MV-4-11 (cell line): ENCODE data around the gene FNDC3B.
A peak's percentile ranks its signal among the peaks of the same experiment; 100 is the strongest.

Experiments used
- DNase-seq: peaks from one replicate; lab custom pipeline; 2025; lab: John Stamatoyannopoulos, UW

FNDC3B gene

DNA sequence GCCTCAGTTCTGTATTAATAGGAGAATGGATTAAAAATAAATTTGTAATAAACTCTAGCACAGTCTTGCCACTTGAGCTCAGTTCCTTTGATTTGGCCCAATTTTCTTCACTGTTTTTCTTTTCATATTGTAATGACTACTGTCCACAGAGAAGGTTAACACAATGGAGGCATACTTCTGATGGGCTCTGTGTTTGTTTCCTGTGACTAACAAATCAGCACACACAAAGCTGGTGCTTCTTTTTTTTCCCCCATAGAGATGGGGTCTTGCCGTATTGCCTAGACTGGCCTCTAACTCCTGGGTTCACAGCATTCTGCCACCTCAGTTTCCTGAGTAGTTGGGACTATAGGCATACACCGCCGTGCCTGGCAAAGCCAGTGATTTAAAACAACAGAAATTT is 226.7 kb downstream of the FNDC3B start:
- no peak for DNase-seq

DNA sequence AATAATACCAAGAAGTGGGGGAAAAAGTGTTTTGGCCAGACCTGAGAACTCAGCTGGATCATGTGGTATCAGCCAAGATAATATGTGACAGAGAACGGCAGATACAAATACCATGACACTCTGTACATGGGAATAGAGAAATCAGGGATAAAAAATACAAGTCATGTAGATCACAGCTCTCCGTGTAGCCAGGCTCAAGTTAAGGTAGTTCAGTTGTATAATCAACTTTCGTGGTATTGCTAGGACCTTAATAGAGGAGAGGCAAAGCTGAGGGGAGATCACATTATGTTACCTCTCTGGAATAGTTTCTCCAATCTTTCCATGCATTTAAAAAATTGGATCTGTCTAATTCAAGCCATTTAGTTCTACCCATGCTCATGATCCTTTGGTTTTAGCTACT is 229.0 kb downstream of the FNDC3B start:
- no peak for DNase-seq

DNA sequence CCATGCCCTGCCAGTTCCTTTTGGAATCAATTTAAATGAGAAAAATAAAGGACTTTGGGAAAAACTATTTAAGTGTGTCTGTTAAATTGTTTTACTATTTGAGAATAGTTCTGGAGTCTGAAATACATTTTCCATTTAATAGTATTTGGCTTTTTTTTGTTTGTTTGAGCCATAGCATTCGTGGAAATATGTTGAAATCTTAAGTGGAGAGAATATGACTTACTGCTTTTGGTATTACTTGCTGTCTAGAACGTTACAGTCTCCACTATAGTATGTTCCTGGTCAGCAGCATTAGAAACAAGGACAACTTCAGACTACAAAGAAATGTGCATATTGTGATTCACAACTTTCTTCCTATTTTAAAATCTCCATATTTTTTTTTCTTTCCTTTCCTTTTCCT is 229.5 kb downstream of the FNDC3B start:
- no peak for DNase-seq

DNA sequence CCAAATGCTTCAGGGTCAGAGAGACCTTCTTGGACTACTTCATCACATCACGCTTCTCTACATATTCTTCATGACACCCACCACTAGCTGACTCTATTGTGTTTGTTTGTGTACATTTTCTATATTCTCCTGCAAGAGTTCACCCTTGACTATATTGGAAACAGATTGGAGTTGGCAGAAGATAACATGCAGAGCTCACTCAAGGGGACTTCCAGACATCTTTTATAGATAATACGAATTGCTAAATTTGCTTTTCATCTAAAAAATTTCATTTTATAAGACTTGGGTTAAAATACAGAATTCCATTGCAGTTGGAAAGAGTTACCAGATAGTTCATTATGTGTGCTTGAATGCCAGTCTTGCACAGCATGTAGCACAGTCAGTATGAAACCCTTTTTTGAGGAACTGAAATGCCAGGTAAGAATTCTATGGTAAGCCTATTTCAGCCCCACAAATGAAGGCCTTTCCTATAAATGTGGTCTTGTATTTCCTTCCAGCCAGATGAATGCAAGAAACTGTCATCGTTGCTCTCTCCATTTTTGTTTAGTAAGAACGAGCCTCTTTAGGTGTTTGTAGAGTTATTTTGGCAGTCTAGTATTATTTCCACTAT is 231.3 kb downstream of the FNDC3B start:
- peak; percentile 38 for DNase-seq

DNA sequence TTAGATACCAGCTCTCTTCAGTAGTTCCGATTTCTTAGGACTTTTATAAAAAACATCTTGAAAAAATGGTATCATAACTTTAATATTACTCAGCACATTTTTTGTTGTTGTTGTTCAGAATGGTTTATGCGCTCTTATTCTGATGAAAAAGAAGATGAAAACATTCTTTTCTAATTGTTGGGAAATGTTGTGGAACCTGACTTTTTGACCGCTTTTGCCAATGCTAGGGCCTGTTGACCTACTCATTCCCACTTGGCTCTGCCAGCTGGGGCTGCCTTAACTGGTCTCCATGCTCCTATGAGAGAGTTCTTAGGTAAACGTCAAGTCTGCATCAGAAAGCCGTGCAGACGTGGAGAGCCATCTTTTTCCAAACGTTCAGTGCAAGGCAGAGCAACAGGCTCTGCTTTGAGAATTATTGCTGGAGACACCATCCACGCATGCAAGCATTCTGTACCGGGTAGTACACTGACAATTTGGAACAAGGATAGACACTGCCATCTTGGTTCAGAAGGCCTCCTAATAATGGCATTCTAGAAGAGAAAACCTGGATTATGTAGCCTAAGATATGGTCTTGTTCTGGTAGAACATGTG is 232.1 kb downstream of the FNDC3B start:
- DNase-seq: no peak

DNA sequence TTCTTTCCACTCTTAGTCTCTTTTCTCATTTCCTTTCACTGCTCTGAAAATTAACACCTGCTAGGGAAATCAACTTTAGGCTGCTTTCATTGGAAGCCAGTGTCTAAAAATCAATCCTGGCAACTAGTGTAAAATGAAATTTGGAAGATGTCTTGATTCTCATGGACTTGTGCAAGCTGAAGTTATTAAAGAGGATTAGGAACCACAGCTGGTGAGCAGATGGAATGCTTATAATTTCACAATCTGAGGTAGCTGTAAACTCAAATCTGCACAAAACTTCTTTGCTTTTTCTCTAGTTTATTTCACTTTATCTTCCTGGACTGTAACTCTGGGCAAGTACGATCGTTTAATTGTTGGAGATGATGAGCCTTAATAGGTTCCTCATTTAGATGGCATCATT is 233.3 kb downstream of the FNDC3B start:
- DNase-seq: no peak

DNA sequence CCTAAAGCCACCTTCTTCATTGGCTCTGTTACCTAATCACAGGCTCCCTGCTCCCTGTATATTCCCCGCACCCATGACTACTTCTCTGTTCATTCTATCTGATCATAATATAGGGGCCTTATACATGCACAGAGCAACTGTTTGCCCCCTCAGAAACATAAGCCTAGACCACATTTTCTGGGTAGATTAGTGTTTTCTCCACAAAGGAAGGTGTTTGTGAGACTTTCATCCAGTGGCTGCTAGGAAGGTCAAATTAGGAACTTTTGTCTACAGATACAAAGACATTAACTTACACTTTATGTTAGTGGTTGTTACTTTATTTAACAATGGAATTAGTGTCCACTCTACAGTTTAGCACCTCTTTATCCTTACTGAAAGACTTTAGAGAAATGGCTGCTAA is 234.0 kb downstream of the FNDC3B start:
- DNase-seq: no peak

DNA sequence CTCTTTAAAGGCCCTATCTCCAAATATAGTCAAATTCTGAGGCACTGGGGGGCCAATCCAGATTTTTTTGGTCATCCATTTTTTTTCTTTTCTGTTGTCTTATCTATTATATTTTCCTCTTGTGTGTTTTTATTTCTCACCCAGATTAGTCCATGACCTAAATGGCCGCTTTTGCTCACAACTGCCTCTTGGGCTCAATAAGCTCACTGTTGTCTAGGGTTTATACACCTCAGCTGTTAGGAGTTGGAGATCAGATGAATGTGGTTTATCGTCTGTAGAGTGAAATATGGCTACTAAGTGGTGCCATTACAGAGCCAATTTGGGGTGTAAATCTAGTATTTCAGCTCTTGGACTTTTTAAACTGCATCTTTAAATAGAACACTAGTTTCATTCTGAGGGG is 235.5 kb downstream of the FNDC3B start:
- no peak for DNase-seq

DNA sequence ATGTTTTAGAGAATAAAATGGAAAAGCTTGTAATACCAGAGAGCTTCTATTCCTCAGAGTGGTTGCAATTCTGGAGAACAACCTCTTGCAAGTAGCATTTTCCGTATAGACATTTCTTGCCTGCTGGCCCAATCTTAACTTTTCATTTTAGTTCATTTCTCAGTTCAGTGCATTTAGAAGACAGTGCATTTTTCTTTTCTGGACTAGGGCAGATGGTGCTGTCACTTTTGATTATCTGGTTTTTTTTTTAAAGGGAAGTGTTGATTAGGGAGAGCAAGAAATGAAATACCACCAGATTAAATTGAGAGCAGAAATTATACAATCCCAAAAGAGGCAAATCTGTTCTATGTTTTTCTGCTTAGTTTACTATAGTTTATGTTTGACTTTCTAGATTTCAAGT is 236.2 kb downstream of the FNDC3B start:
- no peak for DNase-seq

DNA sequence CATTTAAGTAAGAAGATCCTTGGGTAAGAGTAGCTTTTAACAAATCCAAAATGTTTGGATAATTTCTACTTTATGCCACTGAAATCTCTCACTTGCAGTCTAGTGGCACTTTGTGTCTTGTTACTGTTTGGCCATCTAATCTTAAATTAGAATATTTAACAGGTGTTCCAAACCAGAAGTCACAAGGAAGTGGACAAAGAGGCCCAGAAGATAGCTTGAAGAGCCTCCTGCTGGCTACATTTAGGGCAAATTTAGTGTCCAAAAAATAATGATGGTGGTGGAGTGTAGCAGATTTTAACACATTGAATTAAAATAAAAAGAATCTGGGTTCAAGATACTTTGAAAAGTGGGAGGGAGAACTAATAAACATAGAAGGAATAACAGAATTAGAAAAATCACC is 236.7 kb downstream of the FNDC3B start:
- no peak for DNase-seq

DNA sequence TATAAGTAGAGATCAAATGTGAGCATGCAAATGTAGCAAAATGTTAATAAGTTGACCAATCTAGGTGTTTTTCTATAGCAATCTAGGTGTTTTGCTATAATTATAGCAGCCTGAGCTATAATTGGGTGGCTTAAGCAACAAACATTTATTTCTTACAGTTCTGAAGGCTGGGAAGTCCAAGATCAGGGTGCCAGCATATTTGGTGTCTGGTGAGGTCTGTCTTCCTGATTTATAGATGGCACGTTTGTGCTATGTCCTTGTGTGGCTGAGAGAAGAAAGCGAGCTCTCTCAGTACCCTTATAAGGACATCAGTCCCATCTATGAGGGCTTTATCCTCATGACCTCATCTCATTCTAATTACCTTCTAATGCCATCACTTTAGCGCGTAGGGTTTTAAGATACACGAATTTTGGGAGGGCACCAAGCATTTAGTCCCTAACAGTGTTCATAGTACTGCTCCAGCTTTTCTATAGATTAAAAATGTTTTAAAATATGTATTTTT is 237.8 kb downstream of the FNDC3B start:
- DNase-seq: no peak

DNA sequence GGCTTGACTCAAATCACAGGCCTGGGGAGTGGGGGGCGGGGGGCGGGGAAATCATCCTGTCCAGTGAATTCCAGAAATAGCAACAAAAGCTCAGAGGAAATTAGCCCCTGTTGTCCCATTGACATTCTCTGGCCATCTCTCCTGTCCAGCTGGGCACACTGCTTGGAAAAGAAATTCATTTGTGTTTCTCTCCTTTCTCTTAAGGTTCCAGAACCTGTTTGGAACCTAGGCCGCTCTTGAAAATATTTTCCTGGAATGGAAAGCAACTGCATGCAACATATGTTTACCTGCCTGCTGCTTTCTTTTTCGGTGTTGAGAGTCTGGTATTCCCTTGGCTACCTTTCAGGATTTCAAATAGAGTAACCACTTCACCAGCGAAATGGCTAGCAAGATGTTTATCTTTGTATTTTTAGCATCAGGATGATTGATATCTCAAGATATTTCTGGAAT is 239.8 kb downstream of the FNDC3B start:
- DNase-seq: no peak

DNA sequence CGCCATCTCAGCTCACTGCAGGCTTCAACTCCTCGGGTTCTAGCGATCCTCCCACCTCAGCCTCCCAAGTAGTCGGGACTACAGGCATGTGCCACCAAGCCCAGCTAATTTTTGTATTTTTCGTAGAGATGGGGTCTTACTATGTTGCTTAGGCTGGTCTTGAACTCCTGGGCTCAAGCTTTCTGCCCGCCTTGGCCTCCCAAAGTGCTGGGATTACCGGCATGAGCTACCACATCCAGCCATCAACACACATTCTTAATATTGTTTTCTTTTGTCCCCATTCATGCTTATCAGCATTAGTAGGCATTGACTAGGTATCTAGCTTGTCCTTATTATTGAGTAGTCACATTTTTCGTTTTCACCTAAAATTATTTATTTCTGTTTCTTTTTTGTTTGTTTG is 240.6 kb downstream of the FNDC3B start:
- DNase-seq: no peak

DNA sequence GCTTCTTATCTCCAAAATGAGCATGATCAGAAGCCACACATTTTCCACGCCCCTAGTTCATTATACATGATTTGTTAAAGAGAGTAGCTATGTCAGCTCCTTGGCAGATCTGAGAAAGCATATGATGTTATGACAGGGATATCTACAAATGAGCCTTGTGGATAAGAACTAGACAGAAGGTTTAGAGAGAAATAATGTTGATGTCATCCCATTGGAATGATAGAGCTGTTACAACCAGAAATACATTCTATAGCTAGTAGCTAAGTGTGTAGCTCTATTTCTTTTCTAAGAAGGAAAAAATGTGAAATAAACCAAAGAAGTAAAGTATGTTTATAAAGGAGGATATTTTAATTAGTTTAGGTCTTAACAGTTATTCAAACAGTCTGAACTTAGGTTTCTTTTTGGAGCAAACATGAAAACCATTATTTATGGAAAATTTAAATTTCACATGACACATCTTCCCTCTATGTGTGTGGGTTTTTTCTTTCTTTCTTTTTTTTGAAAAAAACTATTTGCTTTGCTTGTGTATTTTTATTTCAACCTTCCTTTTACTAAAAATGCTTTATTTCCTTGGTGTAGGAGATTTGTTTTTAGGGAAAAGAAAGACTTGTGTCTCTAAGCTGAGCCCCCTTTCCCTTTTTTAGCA is 241.2 kb downstream of the FNDC3B start:
- DNase-seq: no peak

DNA sequence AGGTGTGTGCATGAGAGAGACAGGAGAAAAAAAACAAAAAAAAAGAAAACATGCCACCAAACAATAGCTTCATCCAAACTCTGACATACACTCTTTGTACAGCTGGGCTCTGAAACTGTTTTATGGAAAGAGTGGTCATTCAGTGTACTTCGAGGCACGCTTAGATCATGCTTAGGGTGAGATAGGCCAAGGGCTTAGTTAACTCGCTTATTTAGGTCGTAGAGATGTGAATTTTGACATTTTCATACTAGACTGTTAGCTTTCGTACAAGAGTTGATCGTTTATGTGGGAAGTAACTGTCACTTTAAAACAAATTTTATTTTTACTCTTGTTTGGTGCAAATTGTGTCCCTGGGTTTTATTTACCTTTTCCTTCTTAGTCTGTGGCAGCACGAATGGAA is 242.5 kb downstream of the FNDC3B start:
- no peak for DNase-seq

DNA sequence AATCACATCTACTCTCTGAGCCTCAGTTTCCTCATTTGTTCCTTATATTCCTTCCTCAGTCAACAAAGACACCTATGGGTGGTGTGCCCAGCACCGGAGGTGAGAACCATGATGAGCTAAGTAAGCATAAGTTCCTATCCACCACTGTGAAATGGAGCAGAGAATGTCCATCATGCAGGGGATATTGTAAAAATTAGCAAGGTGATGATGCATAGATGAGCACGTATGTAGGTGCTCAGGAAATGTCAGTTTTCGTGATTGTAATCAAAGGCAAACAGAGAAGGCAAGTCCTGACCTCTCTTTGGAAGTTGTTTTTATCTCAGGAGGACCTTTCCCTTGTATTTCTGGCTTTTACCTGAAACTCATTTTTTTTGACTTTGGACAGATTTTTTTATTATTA is 243.5 kb downstream of the FNDC3B start:
- DNase-seq: no peak

DNA sequence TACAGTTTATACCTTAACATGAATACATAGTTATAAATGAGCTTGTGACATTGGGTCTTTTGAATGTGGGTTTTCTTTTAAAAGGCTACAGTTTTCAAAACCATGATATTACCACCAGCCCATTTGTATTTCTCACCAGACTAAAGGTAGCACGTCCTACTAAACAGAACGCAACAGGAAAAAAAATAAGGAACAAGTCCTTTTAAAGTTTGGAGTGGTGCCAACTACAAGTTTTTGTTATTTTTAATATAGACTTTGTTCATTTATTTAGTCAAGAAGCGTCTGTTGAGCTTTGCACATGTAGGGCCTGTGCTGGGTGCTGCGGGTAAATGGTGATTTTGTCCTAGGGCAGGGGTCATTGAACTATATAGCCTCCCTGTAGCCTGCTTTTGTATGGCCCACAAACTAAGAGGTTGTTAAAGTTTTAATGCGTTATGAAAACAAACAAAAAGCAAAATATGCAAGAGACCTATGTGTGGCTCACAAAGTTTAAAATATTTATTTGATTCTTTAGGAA is 244.5 kb downstream of the FNDC3B start:
- no peak for DNase-seq

DNA sequence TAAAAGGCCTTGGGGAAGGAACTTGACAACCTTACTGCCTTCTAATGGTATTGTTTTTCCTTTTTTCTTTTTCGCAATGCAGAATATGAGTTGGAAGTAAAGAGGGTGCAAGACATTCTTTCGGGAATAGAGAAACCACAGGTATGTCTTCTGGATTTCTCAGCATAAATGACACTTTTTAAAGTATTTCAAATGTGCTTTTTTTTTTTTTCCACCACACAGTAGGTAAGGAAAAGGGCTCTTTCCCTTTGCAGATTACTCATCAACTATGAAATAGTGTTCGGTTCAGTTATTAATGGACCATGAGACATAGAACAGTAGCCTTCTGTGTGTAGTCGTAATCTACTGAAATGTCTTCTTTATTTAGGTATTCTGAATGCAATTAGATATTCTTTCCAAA is 246.5 kb downstream of the FNDC3B start:
- DNase-seq: no peak

DNA sequence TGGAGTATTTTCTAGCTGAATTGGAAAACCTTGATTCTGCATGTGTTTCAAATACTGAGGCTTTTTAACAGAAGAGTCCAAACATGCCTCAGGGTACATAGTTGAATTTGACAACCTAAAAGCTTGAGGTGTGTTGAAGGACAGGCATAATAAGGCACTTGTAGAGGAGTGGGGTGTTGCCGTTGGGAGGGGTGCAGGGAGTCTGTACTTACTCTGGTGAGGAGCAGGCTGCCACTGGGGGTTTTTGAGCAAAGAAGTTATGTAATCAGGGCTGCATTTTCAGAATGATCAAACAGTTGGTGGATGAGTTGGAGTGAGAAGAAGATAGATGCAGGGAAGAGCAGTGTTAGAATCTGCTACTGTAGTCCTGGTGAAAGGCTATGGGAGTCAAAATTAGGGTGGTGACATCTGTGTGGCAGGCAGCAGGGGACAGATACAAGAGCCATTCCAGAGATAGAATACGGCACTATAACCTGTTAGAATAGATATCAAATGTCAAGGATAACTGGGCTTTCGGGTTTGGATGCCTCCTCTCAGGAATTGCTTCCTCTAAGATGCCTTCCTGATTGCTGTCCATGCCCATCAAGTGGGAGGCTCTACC is 247.3 kb downstream of the FNDC3B start:
- DNase-seq: no peak

DNA sequence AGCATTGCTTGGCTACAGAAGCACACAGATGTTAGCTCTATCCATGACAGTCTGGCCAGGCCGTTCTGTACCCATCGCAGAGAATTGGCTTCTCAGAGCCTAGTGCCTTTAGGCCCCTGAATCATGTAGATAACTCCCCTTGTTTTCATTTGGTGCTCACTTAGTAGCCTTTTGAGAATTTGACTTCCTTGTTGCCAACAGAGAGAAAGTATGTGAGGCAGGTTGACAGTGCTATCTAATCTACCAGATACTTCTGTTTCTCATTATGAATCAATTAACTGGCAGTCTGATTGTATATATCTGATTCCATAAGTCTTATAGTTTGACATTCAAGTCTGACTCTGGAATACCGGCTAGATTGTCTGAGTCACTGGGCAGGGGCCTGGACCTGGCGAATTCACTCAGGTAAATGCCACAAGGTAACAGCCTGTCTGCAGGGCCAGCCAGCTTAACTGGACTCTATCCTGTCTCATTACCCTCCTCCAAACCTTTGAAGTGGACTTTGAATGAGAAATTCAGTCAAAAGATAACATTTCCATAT is 248.6 kb downstream of the FNDC3B start:
- DNase-seq: no peak

DNA sequence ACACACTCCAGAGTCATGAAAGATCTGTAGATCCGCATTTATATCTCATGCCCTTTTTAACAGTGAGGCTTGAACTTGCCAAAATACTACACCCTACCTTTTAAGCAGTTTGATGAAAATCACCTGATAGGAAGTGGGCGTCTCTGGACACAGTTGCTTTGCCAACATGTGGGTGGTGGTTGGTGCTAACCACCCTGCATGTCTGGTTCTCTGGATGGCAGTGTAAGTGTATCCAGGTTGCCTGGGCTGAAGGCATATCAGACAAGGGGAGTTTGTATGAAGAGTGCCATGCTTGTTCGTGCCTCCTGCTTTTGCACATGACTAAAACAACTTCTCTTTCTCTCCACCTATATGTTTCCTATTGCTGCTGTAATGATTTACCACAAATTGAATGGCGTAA is 249.3 kb downstream of the FNDC3B start:
- no peak for DNase-seq

DNA sequence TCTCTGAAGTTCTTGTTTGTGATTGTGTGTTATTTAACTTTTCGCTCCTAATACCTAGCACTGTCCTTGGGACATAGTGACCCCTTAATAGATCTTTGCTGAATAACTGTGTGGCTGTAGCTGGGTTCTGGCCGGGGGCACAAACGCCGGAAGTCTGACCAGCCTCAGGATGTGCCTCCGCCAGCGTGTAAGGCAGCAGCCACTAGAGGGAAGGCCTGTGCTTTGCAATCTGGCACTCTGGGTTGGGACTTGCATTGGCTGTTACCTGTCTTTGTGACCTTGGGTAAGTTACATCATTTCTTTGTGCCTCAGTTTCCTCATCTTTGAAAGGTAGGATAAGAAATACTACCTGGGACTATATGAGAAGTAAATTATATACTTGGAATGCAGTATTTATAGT is 250.2 kb downstream of the FNDC3B start:
- DNase-seq: no peak

DNA sequence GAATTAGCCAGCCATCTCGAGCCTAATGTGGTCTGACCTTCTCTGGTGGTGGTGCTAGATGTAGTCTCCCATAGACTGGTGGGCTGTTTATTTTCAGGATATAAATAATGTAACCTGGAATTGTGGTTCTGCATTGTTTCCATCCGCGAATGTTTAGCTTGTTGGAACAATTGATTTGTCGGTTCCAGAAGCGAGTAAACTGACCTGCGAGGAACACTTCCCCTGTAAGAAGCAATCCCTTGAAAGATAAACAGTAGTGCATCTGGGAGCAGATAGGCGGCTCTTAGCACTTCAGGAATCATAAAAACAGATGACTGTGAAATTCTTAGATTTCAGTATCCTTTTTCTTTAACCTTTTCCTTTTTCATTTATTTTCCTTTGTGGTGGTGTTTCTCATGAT is 251.1 kb downstream of the FNDC3B start:
- DNase-seq: no peak
